Stimulated activated CD8-positive, alpha-beta memory T cell treated with anti-CD3 and anti-CD28 coated beads, Interleukin-4, amount 100 ng/mL, for 1 hour (primary cell): ENCODE results near the gene MOG.

Experiments
- DNase-seq, 2 donors: peaks; one replicate each; pipeline ENCODE4 v3.0.0-alpha.2; 2020; ENCODE audit warnings: low read depth in 2 of 2, low spot score in 1 of 2

MOG gene

DNA sequence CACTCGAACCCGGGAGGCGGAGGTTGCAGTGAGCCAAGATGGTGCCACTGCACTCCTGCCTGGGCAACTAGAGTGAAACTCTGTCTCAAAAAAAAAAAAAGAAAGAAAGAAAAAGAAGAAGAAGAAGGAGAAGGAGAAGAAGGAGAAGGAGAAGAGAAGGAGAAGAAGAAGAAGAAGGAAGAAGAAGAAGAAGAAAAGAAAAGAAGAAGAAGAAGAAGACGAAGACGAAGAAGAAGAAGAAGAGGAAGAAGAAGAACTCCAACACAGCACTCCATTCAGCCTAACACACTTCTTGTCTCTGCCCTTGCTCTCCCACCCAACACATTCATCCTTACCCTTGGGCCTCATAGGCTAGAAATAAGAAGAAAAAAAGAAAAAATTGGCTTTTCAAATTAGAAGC lies 17.1 kb downstream of the MOG start:
- no peak for DNase-seq

- DNase-seq: no peak
Observed at GRCh38 chr6:29675561-29675960, 18.7 kb downstream of the MOG start.

GRCh38 chr6:29676981-29677601 lies 20.2 kb downstream of the MOG start:
- DNase-seq: no peak

DNA sequence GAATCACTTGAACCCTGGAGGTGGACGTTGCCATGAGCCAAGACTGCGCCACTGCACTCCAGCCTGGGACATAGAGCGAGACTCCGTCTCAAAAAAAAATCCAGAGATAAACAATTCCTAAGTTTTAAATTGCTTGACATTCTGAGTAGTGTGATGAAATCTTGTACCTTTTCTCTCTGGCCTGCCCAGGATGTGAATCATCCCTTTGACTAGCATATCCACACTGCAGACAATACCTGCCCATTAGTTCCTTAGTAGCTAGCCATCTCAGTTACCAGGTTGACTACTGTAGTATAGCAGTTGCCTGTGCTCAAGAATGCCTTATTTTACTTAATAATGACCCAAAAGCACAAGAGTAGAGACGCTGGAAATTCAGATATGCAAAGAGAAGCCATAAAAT lies 21.2 kb downstream of the MOG start:
- DNase-seq: no peak

DNA sequence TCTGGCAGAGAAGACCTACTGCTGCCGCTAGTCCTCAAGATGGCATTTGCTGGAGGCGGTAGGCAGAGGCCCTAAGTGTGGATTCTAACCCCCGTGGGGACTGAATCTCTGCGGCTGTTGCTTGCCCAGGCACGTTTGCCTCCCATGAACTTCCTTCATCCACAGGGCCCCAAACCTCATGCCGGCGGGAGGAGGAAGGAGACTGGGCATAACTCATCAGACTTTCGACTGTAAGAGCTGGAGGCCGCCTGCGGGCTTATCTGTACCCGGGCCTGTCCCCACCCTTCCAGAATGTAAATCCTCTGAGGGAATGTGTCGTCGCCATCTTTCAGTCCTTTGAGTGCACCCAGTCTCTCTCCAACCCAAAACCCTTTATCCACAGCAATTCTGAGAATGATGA lies 23.1 kb downstream of the MOG start:
- DNase-seq: no peak

GRCh38 chr6:29680416-29680815 lies 23.5 kb downstream of the MOG start:
- DNase-seq: no peak

GRCh38 chr6:29680904-29681303 lies 24.0 kb downstream of the MOG start, which contains the start of gene ZFP57:
TSS of gene ZFP57 (minus strand) at chr6:29681152. CDS start at chr6:29677003, 4,149 bp downstream.
- DNase-seq: no peak

GRCh38 chr6:29681811-29682210 lies 24.9 kb downstream of the MOG start:
- DNase-seq: no peak

GRCh38 chr6:29685718-29686326 lies 28.9 kb downstream of the MOG start:
- no peak for DNase-seq

DNA sequence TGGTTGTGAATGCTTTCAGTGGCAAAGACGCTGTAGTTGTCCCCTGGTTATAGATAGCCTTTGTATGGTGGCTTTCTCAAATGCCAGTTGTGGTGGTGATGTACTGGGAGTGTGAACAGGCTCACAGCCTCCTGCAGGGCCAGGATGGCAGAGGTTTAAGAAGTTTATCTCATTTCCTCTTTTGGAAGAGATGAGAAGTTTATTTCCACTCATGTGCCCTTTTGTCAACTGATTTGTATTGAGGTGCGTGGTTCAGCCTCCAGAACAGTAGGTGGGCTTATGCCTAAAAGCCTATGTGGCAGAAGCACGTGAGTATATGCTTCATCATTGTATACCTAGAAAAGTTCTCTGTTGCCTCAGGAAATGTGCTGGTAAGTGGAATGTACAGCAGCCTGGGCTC lies 37.7 kb downstream of the MOG start:
- no peak for DNase-seq

- DNase-seq: no peak
Observed at GRCh38 chr6:29696147-29697125, 39.5 kb downstream of the MOG start.

DNA sequence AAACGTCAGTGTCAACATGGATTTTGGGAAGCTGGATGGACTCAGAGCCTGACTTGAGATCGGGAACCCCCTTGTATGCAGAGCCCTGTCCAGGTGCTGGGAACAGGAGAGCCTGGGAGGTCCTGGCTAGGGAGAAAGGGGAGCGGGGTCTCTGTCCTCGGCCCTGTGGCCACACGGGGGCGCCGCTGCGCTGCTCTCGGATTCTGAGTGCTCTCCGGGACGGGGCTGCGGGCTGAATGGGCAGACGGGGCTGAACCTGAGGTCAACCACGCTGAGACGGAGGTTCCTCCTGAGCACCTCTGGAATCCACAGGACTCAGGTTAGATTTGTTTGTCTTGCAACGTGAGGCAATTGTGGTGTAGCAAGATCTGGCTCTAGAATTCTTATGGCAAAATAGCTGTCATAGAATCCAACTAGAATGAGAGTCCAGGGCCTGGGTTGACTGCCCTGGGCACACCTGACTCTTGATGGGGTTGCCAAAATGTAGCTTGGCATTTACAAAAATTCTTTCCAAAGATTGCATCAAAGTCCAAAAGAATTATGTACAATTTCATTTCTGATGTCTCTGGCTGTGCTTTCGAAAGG lies 45.7 kb downstream of the MOG start:
- peak; percentile 54 to 77 for DNase-seq

GRCh38 chr6:29705389-29706231 lies 48.7 kb downstream of the MOG start:
- no peak for DNase-seq

GRCh38 chr6:29708432-29709179 lies 51.7 kb downstream of the MOG start:
- no peak for DNase-seq

GRCh38 chr6:29709188-29709587 lies 52.3 kb downstream of the MOG start:
- DNase-seq: no peak

- DNase-seq: no peak
Observed at GRCh38 chr6:29710281-29710941, 53.5 kb downstream of the MOG start.

DNA sequence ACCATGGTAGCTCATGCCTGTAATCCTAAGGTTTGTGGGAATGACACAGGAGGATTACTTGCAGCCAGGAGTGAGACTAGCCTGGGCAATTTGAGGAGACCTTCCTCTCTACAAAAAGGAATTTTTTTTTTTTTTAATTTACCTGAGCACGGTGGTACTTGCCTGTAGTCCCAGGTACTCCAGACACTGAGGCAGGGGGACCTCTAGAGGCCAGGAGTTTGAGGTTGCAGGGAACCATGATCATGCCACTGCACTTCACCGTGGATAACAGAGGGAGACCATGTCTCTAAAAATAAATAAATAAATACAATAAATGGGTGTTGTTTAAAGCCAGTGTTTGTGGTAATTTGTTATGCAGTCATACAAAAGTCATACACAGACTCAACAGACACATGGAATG lies 64.0 kb downstream of the MOG start:
- DNase-seq: no peak
